Myocyte (in vitro differentiated cells): ENCODE measurements around the gene CCDC185. TPM values are rescaled to one million over a fixed set of nuclear protein-coding genes. Genes with fewer than 3 reads are reported as not detected.
"Not testable (repeated sequence)": the region's sequence is repeated elsewhere in the genome, so short reads cannot be mapped to it uniquely, and the experiment has no call there.

ENCODE experiments used
- DNase-seq: peaks from one replicate; pipeline ENCODE4 v3.0.0-alpha.2; 2012; ENCODE audit warnings: low read depth
- total RNA-seq: library from RNA; depleted of rRNA; stranded (reverse); fragments of >200 nt; gene quantifications from 2 replicates; pipeline ENCODE4 v1.2.3, GENCODE V29; 2014

Gene CCDC185
- total RNA-seq, 1 donor from 2014 or later = not detected

- no peak for DNase-seq
Measured at GRCh38 chr1:223394242-223394641, 1.0 kb downstream of the CCDC185 start.

- DNase-seq = no peak
Measured at GRCh38 chr1:223394706-223395105, 1.5 kb downstream of the CCDC185 start.

- not testable (repeated sequence) for DNase-seq
Measured at GRCh38 chr1:223399393-223399792, 6.2 kb downstream of the CCDC185 start.

GRCh38 chr1:223401873-223402789, 8.9 kb downstream of the CCDC185 start:
- peak; percentile 35 for DNase-seq

GRCh38 chr1:223402790-223403142, 9.6 kb downstream of the CCDC185 start:
- no peak for DNase-seq

- DNase-seq = no peak
Measured at GRCh38 chr1:223403184-223403815, 10.1 kb downstream of the CCDC185 start.

GRCh38 chr1:223405507-223405906, 12.3 kb downstream of the CCDC185 start:
- DNase-seq = no peak

GRCh38 chr1:223410036-223410435, 16.8 kb downstream of the CCDC185 start:
- DNase-seq = no peak

GRCh38 chr1:223411309-223411708, 18.1 kb downstream of the CCDC185 start:
- peak; percentile 16 for DNase-seq

GRCh38 chr1:223411710-223412109, 18.5 kb downstream of the CCDC185 start:
- DNase-seq = no peak

- DNase-seq = no peak
Measured at GRCh38 chr1:223413216-223413615, 20.0 kb downstream of the CCDC185 start.

GRCh38 chr1:223417444-223417843, 24.2 kb downstream of the CCDC185 start:
- DNase-seq = no peak

GRCh38 chr1:223417903-223418663, 24.9 kb downstream of the CCDC185 start:
- no peak for DNase-seq

- DNase-seq = no peak
Measured at GRCh38 chr1:223419115-223419514, 25.9 kb downstream of the CCDC185 start.

GRCh38 chr1:223419561-223419960, 26.3 kb downstream of the CCDC185 start:
- no peak for DNase-seq

GRCh38 chr1:223421025-223421424, 27.8 kb downstream of the CCDC185 start:
- no peak for DNase-seq

- peak; percentile 39 for DNase-seq
Measured at GRCh38 chr1:223421676-223422075, 28.5 kb downstream of the CCDC185 start.

GRCh38 chr1:223422911-223423310, 29.7 kb downstream of the CCDC185 start:
- DNase-seq = no peak

- DNase-seq = peak; percentile 74
Measured at GRCh38 chr1:223423641-223424233, 30.5 kb downstream of the CCDC185 start.

GRCh38 chr1:223425550-223425949, 32.3 kb downstream of the CCDC185 start:
- DNase-seq = no peak

- no peak for DNase-seq
Measured at GRCh38 chr1:223426936-223427335, 33.7 kb downstream of the CCDC185 start.
